ENCODE results near the gene KCNH2. TPM values are rescaled to one million over a fixed set of nuclear protein-coding genes. Genes with fewer than 3 reads are reported as not detected.

Gene KCNH2
- total and polyA plus RNA-seq, 2 of the 13 experiments (the other 11 are each of a cell fraction or from before 2014, with no cell fraction given), result 0.09 to 0.11 TPM

DNA sequence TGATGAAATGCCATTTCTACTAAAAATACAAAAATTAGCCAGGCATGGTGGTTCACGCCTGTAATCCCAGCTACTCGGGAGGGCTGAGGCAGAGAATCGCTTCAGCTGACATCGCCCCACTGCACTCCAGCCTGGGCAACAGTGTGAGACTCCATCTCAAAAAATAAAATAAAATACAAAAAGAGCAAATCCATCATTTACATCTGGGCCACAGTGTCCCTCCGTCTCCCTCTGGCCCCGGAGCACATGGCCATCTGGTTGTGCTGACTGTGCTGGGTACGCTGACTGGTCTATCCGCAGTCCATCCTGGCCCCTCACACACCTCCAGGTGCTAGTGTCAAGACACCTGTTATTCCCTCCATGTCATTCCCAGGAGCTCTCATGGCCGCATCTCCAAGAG lies 42.1 kb downstream of the KCNH2 start:
- 44% methylated on average over 8 of the region's 9 CpGs for WGBS (ENCODE audit: low lambda C conversion rate)
- no peak overlapping the region for H3K9ac ChIP-seq (ENCODE audit: insufficient read depth, low read depth, low read length)
- in situ Hi-C loops (cut with HindIII; ENCODE audit: extremely low pct_ligation_motif_present, low pct_unique_long_range_greater_than_20kb), result no loop called here

More for the DNA sequence above, 42.1 kb downstream of the KCNH2 start:
- Histone ChIP-seq H3K79me2 (ENCODE audit: insufficient read depth, low read length) (no peaks in the 10 kb centered on the region), H3K9me3 (ENCODE audit: low read length) (no peaks in the 10 kb centered on the region), H3K4me3 (replicated peaks in 1 of 3; ENCODE audit: insufficient read depth in 1 of 3, low read depth in 2 of 3, low read length in 3 of 3) (no peak overlapping the region), H3K36me3 (replicated peaks in 1 of 2; ENCODE audit: control insufficient read depth in 1 of 2, insufficient read depth in 2 of 2, low read length in 2 of 2) (no peaks in the 10 kb centered on the region), H4K20me1 (ENCODE audit: insufficient read depth, low read length) (no peaks in the 10 kb centered on the region), H3K27me3 (ENCODE audit: control insufficient read depth in 1 of 2, insufficient read depth in 2 of 2, low read length in 2 of 2) (peaks cover 2 to 39% of the 10 kb centered on the region in 2 experiments; a peak in 3 of 5 replicates), H3K27ac (ENCODE audit: extremely low read length, insufficient read depth, low read length) (no peak overlapping the region), H3K4me1 (ENCODE audit: insufficient read depth, low read length) (no peaks in the 10 kb centered on the region), H2AFZ (ENCODE audit: low read length) (no peak overlapping the region), H3K4me2 (ENCODE audit: low read depth, low read length) (no peak overlapping the region)
- TF ChIP-seq RNF2 (conservative IDR thresholded peaks at IDR 0.05; ENCODE audit: low read depth), result no peak
- TF ChIP-seq KDM3A (CRISPR knock-in tag; IDR thresholded peaks at IDR 0.05; ENCODE audit: low read depth), result no peak
- TF ChIP-seq ZNF33B (CRISPR knock-in tag; IDR thresholded peaks at IDR 0.05), result no peak
- no peak for TF ChIP-seq RXRB (CRISPR knock-in tag; IDR thresholded peaks at IDR 0.05; ENCODE audit: borderline replicate concordance)
- no peak for TF ChIP-seq NAIF1 (CRISPR knock-in tag; IDR thresholded peaks at IDR 0.05; ENCODE audit: borderline replicate concordance)
- no peak for TF ChIP-seq ZNF460 (CRISPR knock-in tag; IDR thresholded peaks at IDR 0.05; ENCODE audit: borderline replicate concordance)
- TF ChIP-seq ZBTB7A (CRISPR knock-in tag; IDR thresholded peaks at IDR 0.05), result no peak
- no peak for TF ChIP-seq NFYC (CRISPR knock-in tag; IDR thresholded peaks at IDR 0.05)
- TF ChIP-seq SAFB2 (CRISPR knock-in tag; IDR thresholded peaks at IDR 0.05; ENCODE audit: borderline replicate concordance, low read depth), result no peak
- no peak for TF ChIP-seq NCOA1 (CRISPR knock-in tag; IDR thresholded peaks at IDR 0.05)
- no peak for TF ChIP-seq IKZF5 (CRISPR knock-in tag; IDR thresholded peaks at IDR 0.05)
- no peak for TF ChIP-seq ZNF549 (CRISPR knock-in tag; IDR thresholded peaks at IDR 0.05)
- TF ChIP-seq, protein P1, sequence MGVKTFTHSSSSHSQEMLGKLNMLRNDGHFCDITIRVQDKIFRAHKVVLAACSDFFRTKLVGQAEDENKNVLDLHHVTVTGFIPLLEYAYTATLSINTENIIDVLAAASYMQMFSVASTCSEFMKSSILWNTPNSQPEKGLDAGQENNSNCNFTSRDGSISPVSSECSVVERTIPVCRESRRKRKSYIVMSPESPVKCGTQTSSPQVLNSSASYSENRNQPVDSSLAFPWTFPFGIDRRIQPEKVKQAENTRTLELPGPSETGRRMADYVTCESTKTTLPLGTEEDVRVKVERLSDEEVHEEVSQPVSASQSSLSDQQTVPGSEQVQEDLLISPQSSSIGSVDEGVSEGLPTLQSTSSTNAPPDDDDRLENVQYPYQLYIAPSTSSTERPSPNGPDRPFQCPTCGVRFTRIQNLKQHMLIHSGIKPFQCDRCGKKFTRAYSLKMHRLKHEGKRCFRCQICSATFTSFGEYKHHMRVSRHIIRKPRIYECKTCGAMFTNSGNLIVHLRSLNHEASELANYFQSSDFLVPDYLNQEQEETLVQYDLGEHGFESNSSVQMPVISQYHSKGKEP (CRISPR knock-in tag; IDR thresholded peaks at IDR 0.05), result no peak
- TF ChIP-seq REL (CRISPR knock-in tag; conservative IDR thresholded peaks at IDR 0.05), result no peak
- no peak for TF ChIP-seq ZNF713 (CRISPR knock-in tag; IDR thresholded peaks at IDR 0.05)
- TF ChIP-seq CENPT (CRISPR knock-in tag; IDR thresholded peaks at IDR 0.05; ENCODE audit: low read depth), result no peak
- TF ChIP-seq THAP8 (CRISPR knock-in tag; IDR thresholded peaks at IDR 0.05; ENCODE audit: borderline replicate concordance), result no peak
- no peak for TF ChIP-seq ZNF296 (CRISPR knock-in tag; conservative IDR thresholded peaks at IDR 0.05)
- no peak for TF ChIP-seq ZNF274 (CRISPR knock-in tag; IDR thresholded peaks at IDR 0.05)
- TF ChIP-seq PHF20 (CRISPR knock-in tag; IDR thresholded peaks at IDR 0.05), result no peak
- intact Hi-C loops (cut with micrococcal nuclease; ENCODE audit: unreplicated experiment), result no loop called here
- FAIRE-seq (no peak), DNase-seq (ENCODE audit: low spot score) (no peak), ATAC-seq (no peak)
- no TSS peak for BruUV-seq (replicated peaks)
- POLR2A ChIA-PET, result no interaction called here
- CTCF ChIA-PET (ENCODE audit: low intra/inter-chr PET ratio, low total read pairs), result no interaction called here

Measured in HepG2 (cell line).